ENCODE measurements around the gene SLC44A5. TPM values are rescaled to one million over a fixed set of nuclear protein-coding genes. Genes with fewer than 3 reads are reported as not detected.

The SLC44A5 gene
- total and polyA plus RNA-seq, 9 donors, result 0.62 to 2.5 (median 1.1) TPM

DNA sequence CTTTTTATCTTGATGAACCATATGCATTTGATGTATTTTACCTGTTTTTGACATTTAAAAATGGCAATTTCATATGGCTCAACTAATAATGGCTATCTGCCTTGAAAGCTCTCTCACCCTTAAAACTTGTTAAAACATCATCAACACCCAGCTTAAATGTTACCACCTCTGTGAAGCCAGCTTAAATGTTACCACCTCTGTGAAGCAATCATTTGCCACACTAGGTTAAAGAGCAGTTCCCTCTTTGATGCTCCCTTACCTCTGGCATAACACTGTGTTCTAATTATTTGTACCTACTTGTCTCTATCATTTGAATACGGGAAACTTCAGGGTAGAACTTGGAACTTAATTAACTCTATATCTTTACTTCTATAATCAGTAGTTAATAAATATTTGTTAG is 294.7 kb downstream of the SLC44A5 start:
- intact Hi-C loops (cut with DNase I), result no loop called here
- no peak overlapping the region for H3K4me3 ChIP-seq
- no peak overlapping the region for H3K27ac ChIP-seq
- H3K27me3 ChIP-seq, result no peaks in the 10 kb centered on the region
- H3K9me3 ChIP-seq, result no peaks in the 10 kb centered on the region
- TF ChIP-seq POLR2A (IDR thresholded peaks at IDR 0.05) (no peak), EP300 (IDR thresholded peaks at IDR 0.05) (no peak)
- TF ChIP-seq, protein P1, sequence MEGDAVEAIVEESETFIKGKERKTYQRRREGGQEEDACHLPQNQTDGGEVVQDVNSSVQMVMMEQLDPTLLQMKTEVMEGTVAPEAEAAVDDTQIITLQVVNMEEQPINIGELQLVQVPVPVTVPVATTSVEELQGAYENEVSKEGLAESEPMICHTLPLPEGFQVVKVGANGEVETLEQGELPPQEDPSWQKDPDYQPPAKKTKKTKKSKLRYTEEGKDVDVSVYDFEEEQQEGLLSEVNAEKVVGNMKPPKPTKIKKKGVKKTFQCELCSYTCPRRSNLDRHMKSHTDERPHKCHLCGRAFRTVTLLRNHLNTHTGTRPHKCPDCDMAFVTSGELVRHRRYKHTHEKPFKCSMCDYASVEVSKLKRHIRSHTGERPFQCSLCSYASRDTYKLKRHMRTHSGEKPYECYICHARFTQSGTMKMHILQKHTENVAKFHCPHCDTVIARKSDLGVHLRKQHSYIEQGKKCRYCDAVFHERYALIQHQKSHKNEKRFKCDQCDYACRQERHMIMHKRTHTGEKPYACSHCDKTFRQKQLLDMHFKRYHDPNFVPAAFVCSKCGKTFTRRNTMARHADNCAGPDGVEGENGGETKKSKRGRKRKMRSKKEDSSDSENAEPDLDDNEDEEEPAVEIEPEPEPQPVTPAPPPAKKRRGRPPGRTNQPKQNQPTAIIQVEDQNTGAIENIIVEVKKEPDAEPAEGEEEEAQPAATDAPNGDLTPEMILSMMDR (IDR thresholded peaks at IDR 0.05), result no peak
- WGBS, 3 donors, result 42 to 62% (median 52%) methylated on average over 1 of the region's 1 CpG
- H3K4me1 ChIP-seq (ENCODE audit: insufficient read depth), result no peaks in the 10 kb centered on the region
- no peak for DNase-seq
- no peaks in the 10 kb centered on the region for H3K36me3 ChIP-seq

DNA sequence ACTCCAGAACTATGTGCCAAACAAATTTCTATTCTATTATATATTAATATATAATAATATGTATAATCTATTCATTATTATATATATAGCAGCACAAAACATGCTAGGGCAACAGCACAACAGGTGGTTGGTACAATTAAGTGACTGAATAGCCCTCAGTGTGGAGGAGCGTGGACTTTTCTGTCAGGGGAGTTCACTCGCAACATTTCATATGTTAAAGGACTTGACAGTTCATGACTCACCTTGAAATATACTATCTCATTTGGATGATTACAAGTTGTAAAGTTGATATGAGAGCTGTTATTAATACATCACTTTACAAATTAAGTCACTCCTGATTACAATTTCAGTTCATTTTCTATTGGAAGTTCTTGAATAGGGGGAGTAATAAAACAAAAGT is 298.3 kb downstream of the SLC44A5 start:
- 68 to 82% (median 77%) methylated on average over 2 of the region's 2 CpGs for WGBS, 3 donors

DNA sequence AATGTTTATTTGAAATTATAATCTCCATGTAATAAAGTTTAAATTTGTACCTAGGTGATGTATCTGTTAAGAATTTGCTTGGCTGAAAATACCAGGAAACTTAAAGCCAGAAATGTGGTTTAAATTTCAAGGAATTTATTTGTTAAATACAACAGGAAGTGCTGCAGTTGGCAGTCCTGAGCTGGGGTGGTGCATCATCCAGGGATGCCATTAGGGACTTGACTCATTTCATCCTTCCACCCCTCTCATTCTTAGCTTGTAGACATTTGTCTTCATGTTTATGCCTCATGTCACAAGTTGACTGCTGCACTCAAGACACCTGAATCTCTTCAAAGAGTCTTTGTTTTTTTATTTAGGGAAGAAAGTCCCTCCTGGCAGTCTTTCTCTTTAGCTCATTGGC is 300.8 kb downstream of the SLC44A5 start:
- Histone ChIP-seq H3K4me1 (ENCODE audit: insufficient read depth) (no peaks in the 10 kb centered on the region), H3K27me3 (no peaks in the 10 kb centered on the region), H3K9me3 (no peaks in the 10 kb centered on the region), H3K27ac (no peak overlapping the region), H3K36me3 (no peaks in the 10 kb centered on the region), H3K4me3 (no peak overlapping the region)
- intact Hi-C loops (cut with DNase I), result no loop called here
- TF ChIP-seq POLR2A (IDR thresholded peaks at IDR 0.05) (no peak), EP300 (IDR thresholded peaks at IDR 0.05) (no peak)
- TF ChIP-seq, protein P1 (IDR thresholded peaks at IDR 0.05), result no peak
- DNase-seq, result no peak

More for the DNA sequence above, 298.3 kb downstream of the SLC44A5 start:
- intact Hi-C loops (cut with DNase I), result no loop called here
- Histone ChIP-seq H3K9me3 (no peaks in the 10 kb centered on the region), H3K27ac (no peak overlapping the region), H3K4me3 (no peak overlapping the region), H3K27me3 (no peaks in the 10 kb centered on the region), H3K4me1 (ENCODE audit: insufficient read depth) (no peaks in the 10 kb centered on the region), H3K36me3 (no peaks in the 10 kb centered on the region)
- DNase-seq, result no peak
- no peak for TF ChIP-seq EP300 (IDR thresholded peaks at IDR 0.05)
- no peak for TF ChIP-seq POLR2A (IDR thresholded peaks at IDR 0.05)
- TF ChIP-seq, protein P1 (IDR thresholded peaks at IDR 0.05), result no peak

DNA sequence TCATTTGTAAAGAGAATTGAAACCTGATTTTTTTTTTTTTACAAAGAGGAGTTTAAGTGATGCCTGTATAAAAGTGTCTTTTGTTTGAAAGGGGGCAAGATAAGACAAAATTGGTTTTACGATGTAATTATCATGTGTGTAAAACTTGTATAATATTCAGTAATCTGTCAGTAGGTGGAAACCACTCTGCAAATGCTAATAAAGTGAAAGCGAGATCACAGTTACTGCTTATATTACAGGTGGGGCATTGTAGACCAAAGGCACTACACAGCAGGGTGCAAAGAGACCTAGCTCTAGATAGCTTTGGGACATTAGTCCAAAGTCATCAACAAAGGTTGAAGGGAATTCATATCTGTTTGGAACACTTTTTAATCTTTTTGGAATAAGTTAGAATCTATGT is 302.5 kb downstream of the SLC44A5 start:
- Histone ChIP-seq H3K36me3 (no peaks in the 10 kb centered on the region), H3K27me3 (no peaks in the 10 kb centered on the region), H3K4me1 (ENCODE audit: insufficient read depth) (no peaks in the 10 kb centered on the region), H3K9me3 (no peaks in the 10 kb centered on the region), H3K27ac (no peak overlapping the region), H3K4me3 (no peak overlapping the region)
- TF ChIP-seq POLR2A (IDR thresholded peaks at IDR 0.05), result no peak
- TF ChIP-seq, protein P1 (IDR thresholded peaks at IDR 0.05), result no peak
- no peak for TF ChIP-seq EP300 (IDR thresholded peaks at IDR 0.05)
- WGBS, 3 donors, result 61 to 74% (median 64%) methylated on average over 2 of the region's 2 CpGs
- no peak for DNase-seq
- intact Hi-C loops (cut with DNase I), result no loop called here

- intact Hi-C loops (cut with DNase I), result no loop called here
- no peaks in the 10 kb centered on the region for H3K9me3 ChIP-seq
- TF ChIP-seq POLR2A (IDR thresholded peaks at IDR 0.05), result no peak
- TF ChIP-seq, protein P1 (IDR thresholded peaks at IDR 0.05), result no peak
- TF ChIP-seq EP300 (IDR thresholded peaks at IDR 0.05), result no peak
- DNase-seq, result no peak
- no peak overlapping the region for H3K27ac ChIP-seq
- no peaks in the 10 kb centered on the region for H3K36me3 ChIP-seq
- WGBS, 3 donors, result 43 to 65% (median 44%) methylated on average over 2 of the region's 2 CpGs
- no peak overlapping the region for H3K4me3 ChIP-seq
- H3K27me3 ChIP-seq, result no peaks in the 10 kb centered on the region
- no peaks in the 10 kb centered on the region for H3K4me1 ChIP-seq (ENCODE audit: insufficient read depth)
These were observed 305.9 kb downstream of the SLC44A5 start for GRCh38 chr1:75305061-75305460.
